ENCODE results near the gene DNM3. TPM values are rescaled to one million over a fixed set of nuclear protein-coding genes. Genes with fewer than 3 reads are reported as not detected.
A peak's percentile ranks its signal among the peaks of the same experiment; 100 is the strongest.
"Not testable (repeated sequence)": the region's sequence is repeated elsewhere in the genome, so short reads cannot be mapped to it uniquely, and the experiment has no call there.

The DNM3 gene
- total RNA-seq, 2 donors from 2014 or later: 3.2 to 22.5 TPM

- no peak for DNase-seq
- no peak for ATAC-seq
- Mint-ChIP-seq H3K4me3 (no peak overlapping the region), H3K27ac (no peak overlapping the region), H3K36me3 (ENCODE audit: low read depth) (no peaks in the 10 kb centered on the region), H3K4me1 (no peaks in the 10 kb centered on the region), H3K27me3 (no peaks in the 10 kb centered on the region)
- H3K9me3 ChIP-seq (ENCODE audit: control insufficient read depth, low read length, poor library complexity, severe bottlenecking): no peaks in the 10 kb centered on the region
Measured at GRCh38 chr1:172288581-172288980, 447.3 kb downstream of the DNM3 start.

GRCh38 chr1:172289448-172289847 is 448.1 kb downstream of the DNM3 start:
- Mint-ChIP-seq H3K36me3 (ENCODE audit: low read depth) (no peaks in the 10 kb centered on the region), H3K27me3 (no peaks in the 10 kb centered on the region), H3K4me3 (no peak overlapping the region), H3K4me1 (no peaks in the 10 kb centered on the region), H3K27ac (no peak overlapping the region)
- DNase-seq (no peak), ATAC-seq (no peak)
- H3K9me3 ChIP-seq (ENCODE audit: control insufficient read depth, low read length, poor library complexity, severe bottlenecking): no peaks in the 10 kb centered on the region

GRCh38 chr1:172292840-172293239 is 451.5 kb downstream of the DNM3 start:
- H3K4me1 Mint-ChIP-seq: no peaks in the 10 kb centered on the region
- H3K27ac Mint-ChIP-seq: no peak overlapping the region
- H3K36me3 Mint-ChIP-seq (ENCODE audit: low read depth): no peaks in the 10 kb centered on the region
- no peaks in the 10 kb centered on the region for H3K9me3 ChIP-seq (ENCODE audit: control insufficient read depth, low read length, poor library complexity, severe bottlenecking)
- no peak for ATAC-seq
- no peak overlapping the region for H3K4me3 Mint-ChIP-seq
- no peak for DNase-seq
- H3K27me3 Mint-ChIP-seq: no peaks in the 10 kb centered on the region

- Mint-ChIP-seq H3K27ac (no peak overlapping the region), H3K27me3 (no peaks in the 10 kb centered on the region), H3K4me1 (no peaks in the 10 kb centered on the region), H3K36me3 (ENCODE audit: low read depth) (no peaks in the 10 kb centered on the region), H3K4me3 (no peak overlapping the region)
- DNase-seq: no peak
- H3K9me3 ChIP-seq (ENCODE audit: control insufficient read depth, low read length, poor library complexity, severe bottlenecking): no peaks in the 10 kb centered on the region
- no peak for ATAC-seq
Measured at GRCh38 chr1:172293429-172293828, 452.1 kb downstream of the DNM3 start.

- Mint-ChIP-seq H3K27ac (peak overlapping the region; percentile 22), H3K4me3 (no peak overlapping the region)
Measured at GRCh38 chr1:172298141-172298540, 456.8 kb downstream of the DNM3 start.

GRCh38 chr1:172298911-172299310 is 457.6 kb downstream of the DNM3 start:
- H3K36me3 Mint-ChIP-seq (ENCODE audit: low read depth): no peaks in the 10 kb centered on the region
- no peak for DNase-seq
- H3K27ac Mint-ChIP-seq: no peak overlapping the region
- H3K4me1 Mint-ChIP-seq: no peaks in the 10 kb centered on the region
- no peak for ATAC-seq
- no peaks in the 10 kb centered on the region for H3K9me3 ChIP-seq (ENCODE audit: control insufficient read depth, low read length, poor library complexity, severe bottlenecking)
- H3K4me3 Mint-ChIP-seq: no peak overlapping the region
- no peaks in the 10 kb centered on the region for H3K27me3 Mint-ChIP-seq

More at GRCh38 chr1:172298141-172298540, 456.8 kb downstream of the DNM3 start:
- no peaks in the 10 kb centered on the region for H3K9me3 ChIP-seq (ENCODE audit: control insufficient read depth, low read length, poor library complexity, severe bottlenecking)
- Mint-ChIP-seq H3K4me1 (no peaks in the 10 kb centered on the region), H3K36me3 (ENCODE audit: low read depth) (no peaks in the 10 kb centered on the region), H3K27me3 (no peaks in the 10 kb centered on the region)
- no peak for DNase-seq
- no peak for ATAC-seq

GRCh38 chr1:172299515-172299914 is 458.2 kb downstream of the DNM3 start:
- Mint-ChIP-seq H3K4me1 (no peaks in the 10 kb centered on the region), H3K4me3 (no peak overlapping the region), H3K27ac (no peak overlapping the region), H3K27me3 (no peaks in the 10 kb centered on the region), H3K36me3 (ENCODE audit: low read depth) (no peaks in the 10 kb centered on the region)
- H3K9me3 ChIP-seq (ENCODE audit: control insufficient read depth, low read length, poor library complexity, severe bottlenecking): no peaks in the 10 kb centered on the region
- ATAC-seq: no peak
- DNase-seq: no peak

- not testable (repeated sequence) for H3K27ac Mint-ChIP-seq; H3K36me3 Mint-ChIP-seq (ENCODE audit: low read depth); H3K4me3 Mint-ChIP-seq; H3K27me3 Mint-ChIP-seq; DNase-seq; ATAC-seq; H3K4me1 Mint-ChIP-seq; H3K9me3 ChIP-seq (ENCODE audit: control insufficient read depth, low read length, poor library complexity, severe bottlenecking)
Measured at GRCh38 chr1:172307508-172307907, 466.2 kb downstream of the DNM3 start.

GRCh38 chr1:172308142-172308541 is 466.8 kb downstream of the DNM3 start:
- H3K9me3 ChIP-seq (ENCODE audit: control insufficient read depth, low read length, poor library complexity, severe bottlenecking): no peaks in the 10 kb centered on the region
- no peak overlapping the region for H3K4me3 Mint-ChIP-seq
- ATAC-seq (no peak), DNase-seq (no peak)
- no peaks in the 10 kb centered on the region for H3K36me3 Mint-ChIP-seq (ENCODE audit: low read depth)
- no peaks in the 10 kb centered on the region for H3K27me3 Mint-ChIP-seq
- peaks cover 3% of the 10 kb centered on the region for H3K4me1 Mint-ChIP-seq
- no peak overlapping the region for H3K27ac Mint-ChIP-seq

GRCh38 chr1:172308577-172308976 is 467.3 kb downstream of the DNM3 start:
- peaks cover 3% of the 10 kb centered on the region for H3K4me1 Mint-ChIP-seq
- no peak overlapping the region for H3K4me3 Mint-ChIP-seq
- DNase-seq (no peak), ATAC-seq (no peak)
- no peaks in the 10 kb centered on the region for H3K36me3 Mint-ChIP-seq (ENCODE audit: low read depth)
- H3K9me3 ChIP-seq (ENCODE audit: control insufficient read depth, low read length, poor library complexity, severe bottlenecking): no peaks in the 10 kb centered on the region
- no peaks in the 10 kb centered on the region for H3K27me3 Mint-ChIP-seq
- H3K27ac Mint-ChIP-seq: no peak overlapping the region

- no peaks in the 10 kb centered on the region for H3K4me1 Mint-ChIP-seq
- no peaks in the 10 kb centered on the region for H3K36me3 Mint-ChIP-seq (ENCODE audit: low read depth)
- no peak overlapping the region for H3K27ac Mint-ChIP-seq
- no peaks in the 10 kb centered on the region for H3K9me3 ChIP-seq (ENCODE audit: control insufficient read depth, low read length, poor library complexity, severe bottlenecking)
- ATAC-seq (no peak), DNase-seq (no peak)
- H3K4me3 Mint-ChIP-seq: no peak overlapping the region
- no peaks in the 10 kb centered on the region for H3K27me3 Mint-ChIP-seq
Measured at GRCh38 chr1:172320733-172321132, 479.4 kb downstream of the DNM3 start.

GRCh38 chr1:172321451-172321850 is 480.2 kb downstream of the DNM3 start:
- Mint-ChIP-seq H3K36me3 (ENCODE audit: low read depth) (no peaks in the 10 kb centered on the region), H3K27ac (no peak overlapping the region), H3K4me3 (no peak overlapping the region), H3K4me1 (no peaks in the 10 kb centered on the region), H3K27me3 (no peaks in the 10 kb centered on the region)
- DNase-seq (no peak), ATAC-seq (no peak)
- H3K9me3 ChIP-seq (ENCODE audit: control insufficient read depth, low read length, poor library complexity, severe bottlenecking): no peaks in the 10 kb centered on the region

GRCh38 chr1:172322219-172323061 is 481.1 kb downstream of the DNM3 start:
- no peak overlapping the region for H3K4me3 Mint-ChIP-seq
- no peaks in the 10 kb centered on the region for H3K36me3 Mint-ChIP-seq (ENCODE audit: low read depth)
- DNase-seq (no peak), ATAC-seq (no peak)
- no peaks in the 10 kb centered on the region for H3K4me1 Mint-ChIP-seq
- no peaks in the 10 kb centered on the region for H3K27me3 Mint-ChIP-seq
- H3K9me3 ChIP-seq (ENCODE audit: control insufficient read depth, low read length, poor library complexity, severe bottlenecking): no peaks in the 10 kb centered on the region
- no peak overlapping the region for H3K27ac Mint-ChIP-seq

- DNase-seq (no peak), ATAC-seq (no peak)
- Mint-ChIP-seq H3K4me3 (no peak overlapping the region), H3K27me3 (no peaks in the 10 kb centered on the region), H3K36me3 (ENCODE audit: low read depth) (no peaks in the 10 kb centered on the region), H3K27ac (no peak overlapping the region), H3K4me1 (no peaks in the 10 kb centered on the region)
- H3K9me3 ChIP-seq (ENCODE audit: control insufficient read depth, low read length, poor library complexity, severe bottlenecking): no peaks in the 10 kb centered on the region
Measured at GRCh38 chr1:172323686-172324085, 482.4 kb downstream of the DNM3 start.
